ENCODE measurements around the gene GJC2. TPM values are rescaled to one million over a fixed set of nuclear protein-coding genes. Genes with fewer than 3 reads are reported as not detected.
A peak's percentile ranks its signal among the peaks of the same experiment; 100 is the strongest.

GJC2 gene
- total and polyA plus RNA-seq, 4 experiments from 2014 or later: 0.61 to 0.80 TPM; not detected in 2

DNA sequence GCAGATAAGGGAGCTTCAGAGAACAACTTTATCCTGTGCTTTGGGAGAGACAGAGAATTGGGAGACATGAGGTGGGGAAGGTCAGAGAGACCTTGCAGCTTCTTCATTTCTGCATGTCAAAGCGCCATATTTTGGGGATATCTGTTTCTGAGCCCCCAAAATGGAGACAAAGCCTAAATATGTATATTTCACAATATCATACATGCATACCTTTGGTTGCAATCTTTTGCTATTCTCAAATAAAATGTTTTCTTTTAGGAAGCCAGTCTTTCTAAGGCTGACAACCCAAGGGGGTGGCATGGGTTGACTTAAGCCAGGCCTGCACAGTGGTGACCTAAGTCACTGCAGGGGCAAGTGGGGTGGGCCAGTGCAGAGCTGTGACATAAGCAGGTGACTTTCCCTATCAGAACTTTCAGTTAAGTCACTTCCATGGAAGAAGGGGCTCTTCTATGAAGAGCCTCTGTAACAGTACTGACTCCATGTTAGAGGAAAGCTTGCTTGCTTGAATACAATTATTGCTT lies 26.7 kb upstream of the GJC2 start:
- H3K4me1 ChIP-seq (ENCODE audit: insufficient read depth, low read length): no peaks in the 10 kb centered on the region
- H3K27me3 Mint-ChIP-seq: peaks cover 4 to 17% of the 10 kb centered on the region in 2 donors
- intact Hi-C loops (cut with micrococcal nuclease): no loop called here
- H3K9me3 Mint-ChIP-seq: peaks cover 0 to under 1% (median 0%) of the 10 kb centered on the region in 8 donors
- POLR2A ChIA-PET (ENCODE audit: partially characterized antibody): no interaction called here
- no peaks in the 10 kb centered on the region for H3K27me3 ChIP-seq (ENCODE audit: insufficient read depth, low read length)
- H3K9me3 ChIP-seq (ENCODE audit: control insufficient read depth in 1 of 2, low read length in 2 of 2): no peaks in the 10 kb centered on the region
- H3K4me1 Mint-ChIP-seq: peaks cover 0 to 4% (median 2%) of the 10 kb centered on the region in 4 donors
- no peak overlapping the region for H3K4me3 Mint-ChIP-seq
- no peak for DNase-seq
- CTCF ChIA-PET (ENCODE audit: partially characterized antibody): interaction anchor here (2.9 kb wide), 1 partner anchor 9 kb away, joined by 14 read pairs; no protein-coding TSS in a partner anchor
- no peaks in the 10 kb centered on the region for H3K36me3 ChIP-seq (ENCODE audit: insufficient read depth, low read length)
- no peak overlapping the region for H3K4me3 ChIP-seq (ENCODE audit: low read length in 2 of 2)
- H3K36me3 Mint-ChIP-seq: no peaks in the 10 kb centered on the region
- no peak overlapping the region for H3K27ac ChIP-seq (ENCODE audit: low read depth, low read length)
- H3K27ac Mint-ChIP-seq: peak overlapping the region in 1 of 7 donors; percentile 22

DNA sequence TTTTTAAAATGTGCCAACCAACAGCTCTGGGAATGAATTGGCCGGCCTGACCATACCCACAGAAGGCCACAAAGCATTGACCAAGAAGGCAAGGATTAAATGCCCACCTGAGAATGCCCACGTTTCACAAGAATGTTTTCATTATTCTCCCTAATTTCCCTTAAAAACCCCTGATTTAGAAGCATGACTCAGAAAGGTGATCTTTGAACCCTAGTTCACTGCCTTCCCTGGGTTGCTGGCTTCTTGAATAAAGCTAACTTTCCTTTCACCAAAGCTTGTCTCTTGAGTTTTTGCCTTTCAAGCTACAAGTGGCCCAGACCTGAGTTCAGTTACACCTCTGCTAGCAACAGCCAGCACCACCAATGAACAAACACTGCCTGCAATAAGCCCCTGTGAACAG lies 26.2 kb upstream of the GJC2 start:
- H3K9me3 Mint-ChIP-seq: no peaks in the 10 kb centered on the region
- ChIA-PET POLR2A (ENCODE audit: partially characterized antibody) (no interaction called here), CTCF (ENCODE audit: partially characterized antibody) (interaction anchor here (0.6 to 2.9 kb wide), 2 partner anchors 8 to 335 kb away, joined by 3 to 14 read pairs; no protein-coding TSS in a partner anchor)
- Histone ChIP-seq H3K9me3 (ENCODE audit: control insufficient read depth in 1 of 2, low read length in 2 of 2) (no peaks in the 10 kb centered on the region), H3K27me3 (ENCODE audit: insufficient read depth, low read length) (no peaks in the 10 kb centered on the region), H3K4me1 (ENCODE audit: insufficient read depth, low read length) (no peaks in the 10 kb centered on the region), H3K27ac (ENCODE audit: low read depth, low read length) (no peak overlapping the region), H3K4me3 (ENCODE audit: low read length in 2 of 2) (no peak overlapping the region), H3K36me3 (ENCODE audit: insufficient read depth, low read length) (no peaks in the 10 kb centered on the region)
- no peak overlapping the region for H3K4me3 Mint-ChIP-seq
- DNase-seq: no peak
- no peaks in the 10 kb centered on the region for H3K36me3 Mint-ChIP-seq
- intact Hi-C loops (cut with micrococcal nuclease): no loop called here
- no peak overlapping the region for H3K27ac Mint-ChIP-seq
- H3K27me3 Mint-ChIP-seq: peaks cover 8 to 17% of the 10 kb centered on the region in 2 donors
- peaks cover 0 to 4% (median 2%) of the 10 kb centered on the region in 4 donors for H3K4me1 Mint-ChIP-seq

DNA sequence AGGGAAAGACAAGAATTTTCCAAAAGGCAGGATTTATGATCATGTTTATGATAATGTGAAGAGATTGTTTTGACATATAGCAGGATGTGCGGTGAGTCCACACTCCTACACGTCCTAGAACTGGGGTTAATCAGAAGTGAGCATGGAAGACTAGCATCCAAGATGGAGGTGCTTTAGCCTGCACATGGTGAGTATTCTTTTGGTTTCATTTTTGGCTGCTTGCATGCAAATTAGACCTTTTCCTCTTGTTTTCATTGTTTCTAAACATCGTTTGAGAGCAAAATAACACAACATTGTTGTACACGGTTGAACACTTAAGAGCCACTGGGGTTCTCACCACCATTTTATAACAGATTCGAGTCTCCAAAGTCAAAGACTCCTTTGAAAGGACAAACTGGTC lies 24.5 kb upstream of the GJC2 start:
- Mint-ChIP-seq H3K9me3 (no peaks in the 10 kb centered on the region), H3K27ac (no peak overlapping the region)

DNA sequence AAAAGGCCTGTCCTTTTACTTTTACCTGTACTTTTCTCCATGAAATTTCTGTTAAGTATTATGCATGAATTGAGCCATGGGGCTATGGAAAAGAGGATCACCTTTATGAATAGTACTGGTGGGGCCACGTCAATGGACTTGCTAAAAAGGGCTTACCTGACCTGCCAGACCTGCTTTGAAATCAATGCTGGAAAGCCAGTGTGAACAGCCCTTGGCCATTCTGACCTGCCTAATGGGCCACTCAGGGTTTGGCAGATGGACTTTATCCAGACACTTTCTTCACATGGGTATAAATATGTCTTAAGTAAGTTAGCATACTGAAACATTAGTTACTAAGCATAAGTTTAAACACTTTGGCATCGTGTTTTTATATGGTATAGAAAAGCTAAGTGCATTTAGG lies 18.0 kb upstream of the GJC2 start:
- H3K4me3 ChIP-seq (ENCODE audit: low read length in 2 of 2): no peak overlapping the region
- H3K27me3 ChIP-seq (ENCODE audit: insufficient read depth, low read length): no peaks in the 10 kb centered on the region
- Mint-ChIP-seq H3K36me3 (no peaks in the 10 kb centered on the region), H3K4me1 (peaks cover 2 to 5% (median 4%) of the 10 kb centered on the region in 4 donors), H3K9me3 (no peaks in the 10 kb centered on the region), H3K4me3 (no peak overlapping the region), H3K27ac (no peak overlapping the region), H3K27me3 (peaks cover 8 to 14% of the 10 kb centered on the region in 2 donors)
- intact Hi-C loops (cut with micrococcal nuclease): loop anchor here (1.0 kb wide), 3 partner anchors 35 to 132 kb away; no protein-coding TSS in a partner anchor
- peaks cover 5% of the 10 kb centered on the region for H3K4me1 ChIP-seq (ENCODE audit: insufficient read depth, low read length)
- H3K9me3 ChIP-seq (ENCODE audit: control insufficient read depth in 1 of 2, low read length in 2 of 2): no peaks in the 10 kb centered on the region
- no peaks in the 10 kb centered on the region for H3K36me3 ChIP-seq (ENCODE audit: insufficient read depth, low read length)
- no peak overlapping the region for H3K27ac ChIP-seq (ENCODE audit: low read depth, low read length)
- POLR2A ChIA-PET (ENCODE audit: partially characterized antibody): interaction anchor here (2.3 to 2.9 kb wide), 2 partner anchors 8 to 34 kb away, joined by 11 to 18 read pairs; partner anchors contain the start of genes GUK1 and IBA57
- CTCF ChIA-PET (ENCODE audit: partially characterized antibody): interaction anchor here (1.1 to 4.7 kb wide), 8 partner anchors 8 to 383 kb away, joined by 3 to 66 read pairs (median 10); partner anchors contain the start of genes GUK1 and IBA57
- DNase-seq: no peak

More for the DNA sequence above, 24.5 kb upstream of the GJC2 start:
- intact Hi-C loops (cut with micrococcal nuclease): no loop called here
- Histone ChIP-seq H3K9me3 (ENCODE audit: control insufficient read depth in 1 of 2, low read length in 2 of 2) (no peaks in the 10 kb centered on the region), H3K4me1 (ENCODE audit: insufficient read depth, low read length) (no peaks in the 10 kb centered on the region), H3K4me3 (ENCODE audit: low read length in 2 of 2) (no peak overlapping the region), H3K27ac (ENCODE audit: low read depth, low read length) (no peak overlapping the region), H3K27me3 (ENCODE audit: insufficient read depth, low read length) (no peaks in the 10 kb centered on the region), H3K36me3 (ENCODE audit: insufficient read depth, low read length) (no peaks in the 10 kb centered on the region)
- ChIA-PET CTCF (ENCODE audit: partially characterized antibody) (interaction anchor here (1.6 kb wide), 1 partner anchor 40 kb away, joined by 6 read pairs; the partner anchor contains the start of gene IBA57), POLR2A (ENCODE audit: partially characterized antibody) (no interaction called here)
- H3K36me3 Mint-ChIP-seq: no peaks in the 10 kb centered on the region
- H3K4me3 Mint-ChIP-seq: no peak overlapping the region
- H3K27me3 Mint-ChIP-seq: peaks cover 8 to 17% of the 10 kb centered on the region in 2 donors
- peaks cover 0 to 4% (median 2%) of the 10 kb centered on the region in 4 donors for H3K4me1 Mint-ChIP-seq
- no peak for DNase-seq

DNA sequence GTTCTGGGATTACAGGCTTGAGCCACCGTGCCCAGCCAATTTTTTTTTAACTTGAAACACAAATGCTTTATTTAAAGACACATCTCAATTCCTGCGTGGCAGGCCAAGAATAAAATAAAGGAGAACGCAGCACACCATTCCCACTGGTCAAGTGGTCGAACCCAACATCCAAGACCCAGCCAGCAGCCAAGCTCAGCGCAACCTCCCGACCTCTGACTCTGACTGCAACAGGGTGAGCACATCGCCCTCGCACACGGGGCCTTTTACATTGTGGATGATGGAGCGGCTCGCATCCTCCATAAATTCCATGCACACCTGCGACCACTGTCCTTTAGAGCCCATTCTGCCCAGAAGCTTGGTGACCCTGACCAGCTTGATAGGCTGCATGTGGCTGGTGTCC lies 15.1 kb upstream of the GJC2 start:
- intact Hi-C loops (cut with micrococcal nuclease): no loop called here
- Histone ChIP-seq H3K4me3 (ENCODE audit: low read length in 2 of 2) (no peak overlapping the region), H3K27me3 (ENCODE audit: insufficient read depth, low read length) (no peaks in the 10 kb centered on the region), H3K9me3 (ENCODE audit: control insufficient read depth in 1 of 2, low read length in 2 of 2) (no peaks in the 10 kb centered on the region), H3K4me1 (ENCODE audit: insufficient read depth, low read length) (peaks cover 10% of the 10 kb centered on the region), H3K36me3 (ENCODE audit: insufficient read depth, low read length) (no peaks in the 10 kb centered on the region), H3K27ac (ENCODE audit: low read depth, low read length) (no peak overlapping the region)
- no peak overlapping the region for H3K4me3 Mint-ChIP-seq
- no peak overlapping the region for H3K27ac Mint-ChIP-seq
- peaks cover 2 to 8% (median 5%) of the 10 kb centered on the region in 4 donors for H3K4me1 Mint-ChIP-seq
- no peak for DNase-seq
- CTCF ChIA-PET (ENCODE audit: partially characterized antibody): interaction anchor here (1.1 kb wide), 1 partner anchor 8 kb away, joined by 3 read pairs; no protein-coding TSS in a partner anchor
- no peaks in the 10 kb centered on the region for H3K9me3 Mint-ChIP-seq
- peaks cover 4 to 10% of the 10 kb centered on the region in 2 donors for H3K27me3 Mint-ChIP-seq
- no peaks in the 10 kb centered on the region for H3K36me3 Mint-ChIP-seq
- POLR2A ChIA-PET (ENCODE audit: partially characterized antibody): interaction anchor here (4.3 kb wide), 1 partner anchor 32 kb away, joined by 24 read pairs; the partner anchor contains the start of gene IBA57

DNA sequence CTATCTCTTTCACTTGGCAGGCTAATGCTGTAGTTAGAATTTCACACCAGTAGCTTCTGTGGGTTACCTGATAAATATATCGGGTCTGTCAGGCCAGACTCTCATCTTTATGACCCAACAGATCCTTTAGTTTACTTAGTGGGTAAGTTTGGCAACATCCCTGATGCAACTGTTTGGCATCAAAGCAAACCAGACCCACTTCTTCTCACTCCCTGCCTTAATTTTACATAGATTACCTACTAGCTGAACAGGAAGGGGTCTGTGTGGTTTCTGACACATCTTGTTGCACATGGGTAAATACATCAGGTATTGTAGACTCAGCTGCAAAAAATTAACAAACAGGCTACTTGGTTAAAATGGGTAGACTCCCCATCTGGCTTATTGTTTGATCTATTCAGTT lies 12.8 kb upstream of the GJC2 start:
- Histone ChIP-seq H3K9me3 (ENCODE audit: control insufficient read depth in 1 of 2, low read length in 2 of 2) (no peaks in the 10 kb centered on the region), H3K27me3 (ENCODE audit: insufficient read depth, low read length) (no peaks in the 10 kb centered on the region), H3K27ac (ENCODE audit: low read depth, low read length) (no peak overlapping the region), H3K4me3 (ENCODE audit: low read length in 2 of 2) (no peak overlapping the region), H3K36me3 (ENCODE audit: insufficient read depth, low read length) (no peaks in the 10 kb centered on the region), H3K4me1 (ENCODE audit: insufficient read depth, low read length) (peaks cover 16% of the 10 kb centered on the region)
- intact Hi-C loops (cut with micrococcal nuclease): no loop called here
- peaks cover 0 to 13% of the 10 kb centered on the region in 2 donors for H3K36me3 Mint-ChIP-seq
- H3K27me3 Mint-ChIP-seq: peaks cover 0 to 8% of the 10 kb centered on the region in 2 donors
- H3K27ac Mint-ChIP-seq: peak overlapping the region in 2 of 7 donors; percentile 6 to 30
- DNase-seq: no peak
- H3K4me1 Mint-ChIP-seq: peaks cover 1 to 22% (median 10%) of the 10 kb centered on the region in 4 donors
- POLR2A ChIA-PET (ENCODE audit: partially characterized antibody): interaction anchor here (1.3 to 4.3 kb wide), 2 partner anchors 29 to 350 kb away, joined by 4 to 24 read pairs; partner anchors contain the start of gene IBA57
- H3K9me3 Mint-ChIP-seq: no peaks in the 10 kb centered on the region
- no peak overlapping the region for H3K4me3 Mint-ChIP-seq
- CTCF ChIA-PET (ENCODE audit: partially characterized antibody): interaction anchor here (7.3 kb wide), 1 partner anchor 30 kb away, joined by 50 read pairs; the partner anchor contains the start of gene IBA57

DNA sequence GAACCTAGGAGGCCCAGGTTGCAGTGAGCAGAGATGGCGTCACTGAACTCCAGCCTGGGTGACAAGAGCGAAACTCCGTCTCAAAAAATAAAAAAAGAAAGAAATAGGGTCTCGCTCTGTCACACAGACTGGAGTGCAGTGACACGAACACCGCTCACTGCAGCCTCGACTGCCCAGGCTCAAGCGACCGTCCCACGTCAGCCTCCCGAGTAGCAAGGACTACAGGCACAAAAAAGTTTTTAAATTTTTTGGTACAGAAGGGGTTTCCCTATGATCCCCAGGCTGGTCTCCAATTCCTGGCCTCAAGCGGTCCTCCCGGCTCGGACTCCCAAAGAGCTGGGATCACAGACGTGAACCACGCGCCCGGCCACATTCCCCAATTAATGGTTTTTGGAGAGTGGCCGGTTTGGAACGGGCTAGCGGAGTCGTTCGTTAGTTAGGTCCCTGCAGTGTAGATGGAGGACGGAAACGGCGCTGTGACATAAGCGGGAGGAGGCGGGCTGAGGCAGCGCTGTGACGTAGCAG lies 10.3 kb upstream of the GJC2 start:
- ChIA-PET POLR2A (ENCODE audit: partially characterized antibody) (interaction anchor here (1.2 to 5.3 kb wide), 10 partner anchors 9 to 347 kb away, joined by 3 to 127 read pairs (median 12); partner anchors contain the start of genes ARF1, IBA57, MRPL55 and RNF187), CTCF (ENCODE audit: partially characterized antibody) (interaction anchor here (0.8 to 7.3 kb wide), 3 partner anchors 9 to 30 kb away, joined by 3 to 50 read pairs (median 13); partner anchors contain the start of gene IBA57)
- peak overlapping the region; percentile 77 to 83 for H3K4me3 ChIP-seq (ENCODE audit: low read length in 2 of 2)
- peak overlapping the region; percentile 91 to 100 (median 100) for H3K27ac Mint-ChIP-seq
- peaks cover 0 to 8% of the 10 kb centered on the region in 2 donors for H3K27me3 Mint-ChIP-seq
- peaks cover 0 to 22% of the 10 kb centered on the region in 2 donors for H3K36me3 Mint-ChIP-seq
- peak overlapping the region; percentile 98 for H3K27ac ChIP-seq (ENCODE audit: low read depth, low read length)
- H3K9me3 Mint-ChIP-seq: no peaks in the 10 kb centered on the region
- peaks cover 41% of the 10 kb centered on the region for H3K4me1 ChIP-seq (ENCODE audit: insufficient read depth, low read length)
- H3K4me1 Mint-ChIP-seq: peaks cover 12 to 46% (median 33%) of the 10 kb centered on the region in 4 donors
- no peak for DNase-seq
- no peaks in the 10 kb centered on the region for H3K9me3 ChIP-seq (ENCODE audit: control insufficient read depth in 1 of 2, low read length in 2 of 2)
- peaks cover 4% of the 10 kb centered on the region for H3K36me3 ChIP-seq (ENCODE audit: insufficient read depth, low read length)
- H3K27me3 ChIP-seq (ENCODE audit: insufficient read depth, low read length): no peaks in the 10 kb centered on the region
- intact Hi-C loops (cut with micrococcal nuclease): loop anchor here (1.0 kb wide), 1 partner anchor 319 kb away; a partner anchor contains a TSS
- peak overlapping the region; percentile 92 to 97 (median 96) for H3K4me3 Mint-ChIP-seq

Data from CD4-positive, alpha-beta memory T cell (primary cell).